Lower leg skin (tissue), 3 donors: Measurements from ENCODE around the gene NRTN.

Experiments
- POLR2A ChIP-seq, 2 donors: fragments of 450-650 bp; IDR thresholded peaks; one replicate each; pipeline ENCODE4 v1.6.1; 2016 to 2017; ENCODE audit warnings: antibody characterized with exemption in 2 of 2, mild to moderate bottlenecking in 1 of 2, moderate library complexity in 1 of 2
- TF ChIP-seq, protein P1 (sequence below), 3 donors: fragments of 450-650 bp; IDR thresholded peaks; one replicate each; pipeline ENCODE4 v1.5.1; 2016; ENCODE audit warnings: antibody characterized with exemption in 3 of 3, mild to moderate bottlenecking in 3 of 3, moderate library complexity in 2 of 3

DNA sequence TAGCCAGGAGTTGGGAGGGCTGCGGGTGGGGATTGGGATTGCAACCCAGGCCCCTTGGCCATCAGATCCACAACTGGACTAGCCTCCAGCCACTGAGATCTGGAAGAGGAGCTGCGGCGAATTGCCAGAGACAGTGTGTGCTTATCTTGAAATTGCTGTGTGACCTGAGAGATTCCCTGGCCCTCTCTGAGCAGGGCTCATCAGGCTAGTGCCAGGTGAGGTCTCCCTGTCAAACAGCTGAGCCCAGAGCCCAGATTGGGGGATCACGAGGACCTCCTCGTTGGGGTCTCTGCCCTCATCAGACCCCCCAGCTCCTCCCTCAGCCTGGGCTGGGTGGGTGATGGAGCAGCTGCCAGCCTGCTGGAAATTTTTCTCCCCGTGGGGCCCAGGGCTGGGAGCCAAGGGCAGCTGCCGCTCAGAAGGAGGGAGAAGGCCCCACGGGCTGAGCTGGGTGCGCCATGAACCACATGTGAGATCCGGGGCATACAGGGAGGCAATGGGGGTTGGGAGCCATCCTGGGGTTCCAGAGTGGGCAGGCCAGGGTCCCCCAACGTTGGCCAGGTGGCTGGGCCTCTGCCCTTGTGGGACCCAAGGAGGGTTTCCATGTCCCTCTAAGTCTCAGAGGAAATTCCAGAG lies 58.3 kb downstream of the NRTN start:
- TF ChIP-seq, protein P1, sequence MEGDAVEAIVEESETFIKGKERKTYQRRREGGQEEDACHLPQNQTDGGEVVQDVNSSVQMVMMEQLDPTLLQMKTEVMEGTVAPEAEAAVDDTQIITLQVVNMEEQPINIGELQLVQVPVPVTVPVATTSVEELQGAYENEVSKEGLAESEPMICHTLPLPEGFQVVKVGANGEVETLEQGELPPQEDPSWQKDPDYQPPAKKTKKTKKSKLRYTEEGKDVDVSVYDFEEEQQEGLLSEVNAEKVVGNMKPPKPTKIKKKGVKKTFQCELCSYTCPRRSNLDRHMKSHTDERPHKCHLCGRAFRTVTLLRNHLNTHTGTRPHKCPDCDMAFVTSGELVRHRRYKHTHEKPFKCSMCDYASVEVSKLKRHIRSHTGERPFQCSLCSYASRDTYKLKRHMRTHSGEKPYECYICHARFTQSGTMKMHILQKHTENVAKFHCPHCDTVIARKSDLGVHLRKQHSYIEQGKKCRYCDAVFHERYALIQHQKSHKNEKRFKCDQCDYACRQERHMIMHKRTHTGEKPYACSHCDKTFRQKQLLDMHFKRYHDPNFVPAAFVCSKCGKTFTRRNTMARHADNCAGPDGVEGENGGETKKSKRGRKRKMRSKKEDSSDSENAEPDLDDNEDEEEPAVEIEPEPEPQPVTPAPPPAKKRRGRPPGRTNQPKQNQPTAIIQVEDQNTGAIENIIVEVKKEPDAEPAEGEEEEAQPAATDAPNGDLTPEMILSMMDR (IDR thresholded peaks at IDR 0.05): no peak
- TF ChIP-seq POLR2A (IDR thresholded peaks at IDR 0.05): no peak
